Myocyte (in vitro differentiated cells): ENCODE measurements around the gene MEIS2. TPM values are rescaled to one million over a fixed set of nuclear protein-coding genes. Genes with fewer than 3 reads are reported as not detected.

Experiments
- DNase-seq: peaks from one replicate; pipeline ENCODE4 v3.0.0-alpha.2; 2012; ENCODE audit warnings: low read depth
- total RNA-seq: library from RNA; depleted of rRNA; stranded (reverse); fragments of >200 nt; gene quantifications from 2 replicates; pipeline ENCODE4 v1.2.3, GENCODE V29; 2014

Gene MEIS2
- total RNA-seq, 1 donor from 2014 or later, result 7.3 TPM

DNA sequence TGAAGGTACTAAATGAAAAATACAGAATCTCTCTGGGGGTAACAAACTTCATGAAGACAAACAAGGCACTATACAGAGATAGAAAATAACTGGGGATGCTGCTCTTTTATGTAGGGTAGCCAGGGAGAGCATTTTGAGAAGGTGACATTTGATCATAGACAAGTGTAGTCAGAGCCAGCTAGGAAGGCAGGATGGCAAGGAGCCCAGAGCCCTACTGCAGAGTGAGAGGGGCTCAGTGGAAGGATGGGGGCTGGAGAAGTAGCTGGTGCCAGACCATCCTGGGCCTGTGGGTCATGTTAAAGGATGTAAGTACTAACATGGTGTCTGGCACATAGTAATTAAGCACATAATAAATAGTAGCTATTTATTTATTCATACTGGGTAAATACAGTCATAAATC lies 133.6 kb downstream of the MEIS2 start:
- no peak for DNase-seq

DNA sequence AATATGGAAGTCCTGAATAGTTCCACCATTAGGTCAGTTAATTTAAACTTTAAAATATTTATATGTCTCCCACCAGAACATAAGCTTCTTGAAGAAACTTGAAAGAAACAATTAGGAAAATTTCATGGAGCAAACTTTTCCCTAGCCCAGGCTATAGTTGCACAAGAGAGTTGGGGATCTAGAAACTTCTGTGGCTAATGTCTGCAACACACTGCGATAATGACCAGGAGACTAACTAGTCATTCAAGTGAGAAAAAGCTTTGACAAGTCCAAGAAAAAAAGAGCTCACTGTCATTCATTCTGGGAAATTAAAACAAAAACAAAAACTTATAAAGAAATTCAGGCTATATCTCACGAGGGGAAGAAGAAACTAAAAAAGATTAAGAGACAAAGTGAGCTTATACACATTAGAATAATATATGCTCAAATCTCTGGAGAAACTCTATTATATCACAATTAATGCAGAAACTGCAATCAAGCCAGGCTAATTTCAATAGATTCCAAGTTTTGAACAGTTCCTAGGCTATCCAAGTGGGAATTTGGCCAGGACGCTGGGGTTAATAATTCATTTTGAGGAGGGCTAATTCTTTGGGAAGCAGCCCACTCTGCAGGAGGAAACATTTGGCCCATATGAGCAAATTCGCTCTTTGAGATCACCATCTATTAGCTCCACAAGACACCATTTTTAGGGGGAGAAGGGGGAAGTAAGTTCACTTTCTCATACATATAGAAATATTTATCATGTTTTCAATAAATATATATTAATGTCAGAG lies 134.6 kb downstream of the MEIS2 start:
- no peak for DNase-seq

DNA sequence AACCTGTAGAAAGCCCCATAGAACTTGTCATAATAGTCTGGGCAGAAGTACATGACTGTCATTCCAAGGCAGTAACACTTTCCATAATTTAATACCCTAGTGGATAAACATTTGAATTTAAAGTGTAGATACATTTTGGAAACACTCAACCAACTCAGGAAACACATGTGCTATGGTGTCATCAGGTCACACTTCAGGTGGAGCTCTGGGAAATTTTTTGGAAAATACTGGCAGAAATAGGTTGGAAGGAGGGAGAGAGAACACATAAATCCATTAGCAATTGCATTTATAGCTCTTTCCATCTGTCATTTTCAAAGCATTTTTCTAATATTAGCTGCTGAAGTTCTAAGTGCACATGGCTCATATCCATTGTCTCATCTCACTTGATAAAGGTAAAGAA lies 135.7 kb downstream of the MEIS2 start:
- no peak for DNase-seq

DNA sequence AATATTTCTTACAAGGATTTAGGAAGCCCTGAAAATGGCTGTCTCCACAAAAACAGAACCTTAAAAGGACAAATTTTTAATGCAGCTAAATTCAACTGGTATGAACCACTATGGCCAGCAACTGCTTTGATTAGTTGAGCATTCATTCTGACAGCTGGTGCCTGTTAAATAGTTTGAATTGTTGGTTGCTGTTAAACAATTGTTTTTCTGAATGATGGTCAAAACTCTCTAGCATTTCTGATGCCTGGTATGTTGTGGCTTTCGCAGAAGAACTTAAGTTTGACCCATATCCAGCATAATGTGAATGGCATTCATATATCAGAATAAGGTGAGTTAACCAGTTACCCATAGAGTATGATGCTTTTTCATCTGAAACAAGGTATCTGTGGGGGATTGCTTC lies 138.4 kb downstream of the MEIS2 start:
- peak; percentile 65 for DNase-seq

DNA sequence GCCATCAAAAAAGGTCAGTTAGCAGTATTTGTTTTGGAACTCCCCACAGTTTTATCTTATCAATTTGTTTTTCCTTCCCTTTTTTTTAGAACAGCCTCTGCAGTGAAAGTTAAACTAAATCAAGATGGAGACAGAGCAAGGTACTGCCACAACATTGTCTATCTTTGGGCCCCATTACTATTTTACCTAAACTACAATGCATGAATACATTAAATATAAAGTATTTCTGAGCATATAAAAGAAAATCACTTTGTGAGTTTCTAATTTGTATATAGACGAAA lies 139.5 kb downstream of the MEIS2 start:
- DNase-seq, result no peak

DNA sequence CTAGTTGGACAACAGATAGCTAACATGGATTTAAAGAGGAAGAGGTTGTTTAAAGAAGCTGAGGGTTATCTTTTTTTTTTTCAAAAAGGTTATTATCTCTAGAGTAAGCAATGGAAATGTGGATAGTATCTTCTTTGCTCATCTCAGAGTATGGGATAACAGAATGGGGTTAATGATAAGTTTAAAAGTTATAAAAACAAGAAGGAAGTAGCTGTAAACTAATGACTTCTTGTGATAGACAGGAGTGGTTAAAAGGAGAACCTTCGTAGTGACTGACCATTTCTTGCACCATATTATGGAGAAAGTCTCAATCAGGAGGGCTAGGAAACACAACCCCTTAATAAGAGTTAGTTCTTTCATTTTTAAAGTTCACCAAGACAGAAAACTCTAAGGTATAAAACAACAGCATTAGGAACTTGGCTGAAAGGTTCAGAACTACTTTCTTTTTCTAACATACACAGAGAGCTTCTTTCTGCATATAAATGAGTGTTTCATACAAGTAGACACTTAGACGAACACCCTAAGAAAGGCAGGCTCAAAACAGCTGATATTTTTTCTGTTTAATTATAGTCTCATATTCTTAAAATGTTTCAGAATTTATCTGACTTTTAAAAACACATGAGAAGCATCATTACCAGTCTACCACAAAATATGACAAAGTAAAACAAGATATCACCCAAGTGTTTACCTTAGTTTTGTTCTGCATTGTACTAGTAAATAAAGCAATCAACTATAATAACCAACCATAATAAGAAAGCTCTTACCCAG lies 140.0 kb downstream of the MEIS2 start:
- DNase-seq, result no peak

DNA sequence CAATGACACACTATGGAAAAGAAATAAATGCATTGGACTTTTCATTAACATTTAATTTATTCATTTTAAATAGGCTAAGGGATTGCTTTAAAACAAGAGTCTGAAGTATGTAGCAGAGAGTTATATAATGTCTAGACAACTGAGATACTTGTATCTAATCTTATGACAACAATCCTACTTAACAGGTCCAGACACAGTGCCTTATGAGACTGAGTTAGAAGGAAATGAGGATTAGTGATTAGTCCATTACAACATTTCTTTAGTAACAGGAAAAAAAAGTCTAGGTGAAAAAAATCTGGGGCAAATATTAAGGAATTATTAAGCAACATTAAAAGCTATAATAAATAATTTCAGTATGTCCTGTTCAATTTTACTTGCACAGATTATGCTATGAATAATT lies 140.6 kb downstream of the MEIS2 start:
- no peak for DNase-seq

DNA sequence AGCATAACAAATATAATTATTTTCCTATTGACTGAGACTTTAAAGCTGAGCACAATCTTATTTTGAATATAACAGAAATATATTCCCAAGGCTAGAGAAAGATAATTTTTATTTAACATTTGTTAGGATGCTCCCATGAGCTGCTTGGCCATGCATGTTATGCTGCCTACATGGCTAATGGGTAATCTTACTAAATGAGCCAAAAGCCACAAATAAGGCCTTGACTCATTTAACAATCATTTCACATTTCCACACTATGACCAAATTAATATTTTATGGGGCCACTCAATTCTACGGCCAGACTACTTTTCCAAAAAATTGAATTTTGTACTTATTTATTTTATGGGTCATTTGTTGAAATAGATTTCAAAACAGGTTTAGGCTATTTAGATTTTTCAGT lies 141.7 kb downstream of the MEIS2 start:
- DNase-seq, result no peak

DNA sequence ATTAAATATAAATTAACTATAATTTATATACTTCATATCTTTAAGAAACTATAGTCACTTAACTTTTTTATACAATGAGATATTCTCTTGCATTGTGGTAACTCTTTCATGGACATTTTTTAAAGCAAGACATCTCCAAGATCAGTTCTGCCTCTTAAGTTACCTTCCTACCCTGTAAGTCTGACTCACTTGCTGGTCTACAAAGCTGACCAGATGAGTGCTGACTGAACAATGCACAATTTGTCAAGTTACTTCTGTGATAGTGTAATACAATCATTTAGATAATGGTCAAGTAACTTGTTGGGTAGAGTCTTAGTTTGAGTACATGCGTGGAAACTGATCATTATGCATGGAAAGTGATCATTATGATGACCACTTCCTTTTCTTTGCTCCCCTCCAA lies 145.9 kb downstream of the MEIS2 start:
- DNase-seq, result no peak

DNA sequence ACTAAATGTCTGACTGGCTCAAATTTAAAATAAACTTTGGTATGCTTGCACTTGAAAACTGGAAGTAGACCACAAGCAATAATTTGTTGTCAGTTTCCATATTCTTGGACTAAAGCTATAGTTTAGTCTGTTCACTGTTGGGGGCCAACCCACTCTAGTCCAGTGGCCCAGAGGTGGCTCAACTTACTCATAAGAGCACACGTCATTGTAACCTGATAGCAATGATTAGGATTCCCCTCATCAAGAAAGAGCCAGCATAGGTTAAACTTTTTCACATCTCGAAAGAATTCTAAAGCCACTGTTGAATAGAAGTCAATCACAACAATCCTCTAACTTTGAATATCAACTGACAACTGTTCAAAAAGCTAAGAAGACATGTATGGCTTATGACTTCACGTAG lies 147.0 kb downstream of the MEIS2 start:
- no peak for DNase-seq

DNA sequence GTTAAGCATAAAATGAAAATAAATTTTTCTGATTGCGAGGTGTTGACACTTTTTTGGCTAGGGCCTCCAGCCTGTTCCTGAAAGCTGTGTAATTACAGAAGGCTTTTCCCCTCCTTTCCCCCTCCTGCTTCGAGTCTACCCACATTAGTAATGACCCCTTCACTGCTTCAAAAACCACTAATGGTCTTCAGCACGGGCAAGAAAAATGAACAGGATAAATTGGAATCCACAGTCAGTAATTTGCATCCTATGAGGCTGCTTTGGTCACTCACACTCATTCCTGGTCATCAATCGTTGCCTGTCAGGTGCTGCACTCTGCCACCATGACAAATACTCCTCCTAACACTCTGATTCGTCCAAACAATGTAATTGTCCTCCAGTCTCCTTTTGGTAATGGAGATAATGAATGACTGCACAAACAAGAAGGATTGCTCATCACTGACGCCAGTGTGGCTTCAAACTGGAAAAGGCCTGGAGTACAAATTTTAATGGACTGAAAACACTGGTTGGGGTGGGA lies 148.6 kb downstream of the MEIS2 start:
- peak; percentile 22 for DNase-seq

DNA sequence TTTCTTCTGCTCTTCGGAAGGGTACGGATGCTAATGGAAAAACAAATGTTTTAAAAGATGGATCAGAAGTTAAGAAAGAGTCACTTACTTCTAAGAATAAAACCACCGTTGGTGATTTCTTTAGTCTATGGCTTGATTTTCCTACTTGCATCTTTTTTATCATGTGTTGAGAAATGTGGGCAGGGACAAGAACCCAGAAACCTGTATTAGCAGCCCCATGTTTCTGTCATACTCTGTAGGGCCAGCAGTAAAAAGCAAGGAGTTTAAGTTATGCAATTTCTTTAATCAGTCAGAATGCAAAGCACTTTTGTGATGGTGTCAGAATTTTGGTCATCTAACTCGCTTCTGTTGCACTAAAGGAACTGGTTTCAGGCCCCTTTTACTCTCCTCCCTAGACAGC lies 150.0 kb downstream of the MEIS2 start:
- no peak for DNase-seq

DNA sequence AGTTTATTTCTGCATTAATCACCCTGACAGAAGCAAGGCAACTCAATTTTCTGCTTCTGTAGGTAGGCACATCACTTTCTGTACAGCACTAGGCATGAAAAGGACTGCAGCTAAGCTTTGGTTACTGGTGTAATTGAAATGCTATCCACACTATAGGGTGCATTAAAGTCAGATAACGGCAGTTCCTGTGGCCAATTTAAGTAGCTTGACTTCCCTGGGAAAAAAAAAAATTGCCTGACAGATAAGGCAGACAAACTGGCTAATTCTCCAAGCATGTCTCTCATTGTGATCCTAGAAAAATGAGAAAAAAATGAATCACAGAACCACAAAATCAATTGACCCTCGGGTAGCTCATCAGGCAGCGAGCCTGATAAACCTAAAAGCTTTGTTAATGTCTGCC lies 151.4 kb downstream of the MEIS2 start:
- no peak for DNase-seq

DNA sequence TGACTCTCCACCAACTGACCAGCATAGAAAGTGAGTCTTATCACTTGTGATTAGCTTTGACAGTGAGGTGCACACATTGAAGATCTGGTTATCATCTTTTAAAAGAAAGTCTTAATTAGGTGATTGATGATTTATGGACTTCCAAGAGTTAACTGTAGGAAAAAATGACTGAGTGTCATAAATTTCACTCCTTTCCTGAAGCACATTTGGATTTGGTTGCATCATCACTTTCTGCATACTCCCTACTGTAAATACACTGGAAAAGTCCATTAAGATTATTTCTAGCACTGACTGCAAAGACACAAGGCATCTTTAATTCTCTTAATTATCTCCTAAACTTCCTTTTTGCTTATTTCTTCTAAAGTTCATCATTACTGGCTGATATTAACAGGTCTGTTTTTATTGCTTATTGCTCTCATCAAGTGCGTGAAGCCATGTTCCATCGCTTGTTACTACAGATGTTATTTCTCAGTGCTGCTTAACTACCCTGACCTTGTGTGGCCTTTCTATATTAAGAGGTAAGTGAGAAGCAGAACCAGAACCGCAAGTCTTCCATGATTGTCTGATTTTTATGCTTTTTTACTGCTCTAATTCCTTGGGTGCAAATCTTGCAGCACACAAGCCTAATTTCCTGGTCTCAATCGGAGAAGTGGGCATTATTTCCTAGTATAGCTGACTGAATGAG lies 153.2 kb downstream of the MEIS2 start:
- no peak for DNase-seq

DNA sequence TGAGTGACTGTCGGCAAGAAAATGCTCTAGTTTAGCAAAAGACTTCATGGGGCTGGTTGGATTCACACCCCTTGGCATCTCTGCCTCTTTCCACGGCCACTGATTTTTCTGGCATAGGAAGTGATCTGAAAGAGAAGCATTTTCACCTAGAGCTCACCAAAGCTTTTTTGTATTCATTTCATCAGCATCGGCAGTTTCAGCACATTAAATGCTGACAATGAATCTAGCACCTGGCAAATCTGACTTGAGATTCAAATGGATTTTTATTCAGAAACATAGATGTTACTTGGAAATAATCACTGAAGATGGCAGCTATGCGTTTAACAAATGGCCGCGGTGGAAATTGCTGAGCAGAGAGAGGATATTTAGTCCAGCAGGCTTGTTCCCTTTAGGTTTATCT lies 155.9 kb downstream of the MEIS2 start:
- no peak for DNase-seq

DNA sequence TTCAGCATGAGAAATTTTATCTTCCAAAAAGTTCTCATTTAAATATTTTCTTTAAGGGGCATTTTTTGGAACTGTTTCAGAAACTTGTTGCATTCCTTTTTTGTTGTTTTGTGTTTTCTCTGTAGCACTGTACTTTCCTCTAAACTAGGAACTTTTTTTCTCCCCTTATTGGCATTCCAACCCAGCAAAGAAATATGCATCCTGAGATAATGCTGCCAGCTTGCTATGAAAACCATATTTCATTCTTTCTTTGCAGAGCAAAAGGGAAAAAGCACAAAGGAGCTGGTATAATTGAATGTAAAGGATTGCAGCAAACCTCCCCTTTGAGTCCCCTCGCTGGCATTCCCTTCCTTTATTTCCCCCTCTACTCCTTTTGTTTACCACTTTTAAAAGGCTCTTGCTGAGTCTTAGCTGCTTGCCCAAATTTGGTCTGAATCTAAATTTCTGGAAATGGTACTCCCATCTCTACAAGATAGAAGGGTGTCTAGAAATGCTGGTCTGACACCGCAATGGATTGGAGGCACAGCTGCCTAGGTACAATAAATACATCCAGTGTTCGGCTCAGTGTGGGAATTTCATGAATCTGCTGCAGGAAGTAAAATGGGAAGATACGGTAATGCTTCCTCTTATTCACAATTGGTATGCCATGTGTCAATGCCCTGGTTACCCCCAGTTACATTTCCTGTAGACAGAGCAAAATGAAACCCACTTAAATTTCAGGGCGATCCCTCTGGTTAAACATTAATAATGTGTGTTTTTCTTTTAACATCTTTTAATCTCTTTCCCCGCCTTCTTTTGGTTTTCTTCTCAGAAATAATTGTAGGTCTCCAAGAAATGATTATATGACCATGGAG lies 156.6 kb downstream of the MEIS2 start:
- no peak for DNase-seq

DNA sequence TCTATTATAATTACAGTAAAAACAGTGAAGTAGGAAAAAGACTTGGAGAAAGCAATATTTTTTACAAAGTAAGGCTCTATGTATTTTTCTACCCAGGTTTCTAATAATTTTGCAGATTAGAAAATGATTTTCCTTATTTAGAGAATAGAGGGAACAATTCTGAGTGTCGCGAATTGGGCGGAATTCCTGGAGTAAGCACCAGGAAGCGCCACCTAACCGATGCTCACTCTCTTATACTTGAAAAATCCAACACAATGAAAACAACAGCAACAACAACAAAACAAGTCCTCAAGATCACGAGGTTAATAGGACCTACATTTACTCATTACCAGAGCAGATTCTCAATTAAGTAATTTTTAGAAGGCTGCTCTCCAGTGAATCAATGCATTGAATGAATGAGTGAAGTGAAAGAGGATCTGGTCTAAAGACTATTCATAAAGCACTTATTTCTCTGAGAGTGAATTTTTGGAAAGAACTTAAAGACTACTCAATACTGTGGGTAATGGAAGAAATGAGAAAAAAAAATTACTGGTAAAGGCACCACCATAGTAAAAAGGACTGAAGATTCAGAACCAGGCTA lies 158.0 kb downstream of the MEIS2 start:
- DNase-seq, result no peak

DNA sequence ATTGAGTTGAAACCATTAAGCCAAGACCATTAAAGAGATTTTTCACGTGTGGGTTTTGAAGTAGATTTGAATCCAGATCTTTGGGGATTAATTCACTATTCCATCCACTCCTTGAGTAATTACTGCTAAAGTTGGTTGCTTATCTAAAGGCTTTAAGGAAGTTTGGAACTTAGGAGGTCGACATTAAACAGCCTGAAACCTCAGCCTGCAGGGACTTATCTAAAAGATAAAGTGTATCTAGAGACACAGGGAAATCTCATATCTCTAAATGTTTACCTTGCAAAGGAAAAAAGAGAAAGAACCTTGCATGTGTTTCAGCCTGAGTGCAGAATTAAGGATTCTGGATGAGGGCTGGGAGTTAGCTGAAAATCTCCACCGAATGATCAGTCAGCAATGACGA lies 158.6 kb downstream of the MEIS2 start:
- DNase-seq, result no peak

DNA sequence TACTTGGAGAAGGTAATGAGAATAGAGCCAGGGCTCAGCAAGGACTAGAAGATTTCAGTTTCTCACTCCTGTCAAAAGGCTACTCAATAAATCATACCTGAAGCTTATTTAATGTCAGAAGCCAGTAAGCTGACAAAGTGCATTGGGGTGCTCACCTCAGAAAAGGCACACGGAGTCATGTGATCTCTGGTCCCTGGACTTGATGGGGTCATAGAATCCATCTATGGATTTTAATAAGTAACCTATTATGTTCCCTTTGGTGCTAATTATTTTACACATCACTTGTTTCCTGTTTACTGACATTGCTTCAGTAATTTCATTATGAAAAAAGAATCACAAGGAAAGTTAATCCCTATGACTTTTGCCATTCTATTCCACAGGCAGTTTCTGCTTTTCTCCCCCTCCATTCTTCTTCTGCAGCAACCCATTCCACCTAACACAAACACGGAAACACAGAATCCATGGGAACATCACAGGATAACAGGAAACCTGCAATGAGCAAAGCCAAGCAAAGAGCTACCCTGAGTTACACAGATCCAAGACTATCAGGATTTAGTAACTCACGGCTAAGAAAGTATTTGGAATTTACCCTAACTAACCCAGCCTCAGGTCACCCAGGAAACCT lies 159.6 kb downstream of the MEIS2 start:
- DNase-seq, result no peak

DNA sequence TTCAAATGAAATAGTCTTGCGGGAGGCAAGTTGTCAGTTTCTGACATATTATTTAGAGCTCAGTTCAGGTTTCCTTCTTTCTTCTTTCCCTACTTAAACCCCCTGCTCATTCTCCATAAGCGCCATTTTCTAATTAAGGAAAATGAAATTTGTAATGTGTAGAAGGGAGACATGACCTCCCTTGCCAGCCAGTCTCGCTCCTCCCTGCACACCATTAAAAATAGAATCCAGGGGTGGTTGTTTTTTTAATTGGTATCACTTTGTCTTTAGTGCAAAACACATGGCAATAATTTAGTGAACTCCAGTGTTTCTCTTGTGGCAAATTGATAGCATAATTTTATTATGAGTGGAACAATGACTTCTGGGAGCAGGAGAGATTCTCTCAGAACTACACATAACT lies 160.1 kb downstream of the MEIS2 start:
- DNase-seq, result no peak

DNA sequence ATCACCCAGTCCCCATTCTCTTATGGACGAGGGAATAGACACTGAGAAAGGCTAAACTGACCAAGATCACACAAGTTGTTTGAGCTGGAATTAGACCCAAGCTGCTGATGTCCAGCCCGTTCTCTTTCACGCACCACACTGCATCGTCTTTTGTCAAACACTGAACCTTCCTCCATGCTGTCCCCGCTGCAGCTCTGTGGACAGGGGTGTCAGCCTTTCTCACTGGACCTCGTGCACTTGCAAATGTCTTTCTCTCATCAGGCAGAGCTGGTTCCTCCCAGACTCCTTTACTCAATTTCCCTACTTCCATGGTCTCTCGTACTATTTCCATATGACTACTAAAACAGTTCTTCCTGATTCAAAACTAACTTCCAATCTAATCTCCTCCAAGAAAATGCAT lies 161.6 kb downstream of the MEIS2 start:
- DNase-seq, result no peak
